ENCODE results near the gene TRIM37.
"Not testable (repeated sequence)": the region's sequence is repeated elsewhere in the genome, so short reads cannot be mapped to it uniquely, and the experiment has no call there.

Gene TRIM37

GRCh38 chr17:59108400-59109102 is 1.9 kb upstream of the TRIM37 start:
- no peak overlapping the region for H3K4me3 ChIP-seq (ENCODE audit: low read depth, low read length)
- H3K36me3 ChIP-seq (ENCODE audit: control insufficient read depth, insufficient read depth, low read length), result no peaks in the 10 kb centered on the region
- H3K9ac ChIP-seq (ENCODE audit: low read depth, low read length), result no peak overlapping the region
- no peaks in the 10 kb centered on the region for H3K4me1 ChIP-seq (ENCODE audit: control insufficient read depth, insufficient read depth, low read length)
- H3K9me3 ChIP-seq (ENCODE audit: control insufficient read depth, insufficient read depth, low read length), result no peaks in the 10 kb centered on the region
- no peaks in the 10 kb centered on the region for H3K27me3 ChIP-seq (ENCODE audit: control insufficient read depth, insufficient read depth, low read length)

DNA sequence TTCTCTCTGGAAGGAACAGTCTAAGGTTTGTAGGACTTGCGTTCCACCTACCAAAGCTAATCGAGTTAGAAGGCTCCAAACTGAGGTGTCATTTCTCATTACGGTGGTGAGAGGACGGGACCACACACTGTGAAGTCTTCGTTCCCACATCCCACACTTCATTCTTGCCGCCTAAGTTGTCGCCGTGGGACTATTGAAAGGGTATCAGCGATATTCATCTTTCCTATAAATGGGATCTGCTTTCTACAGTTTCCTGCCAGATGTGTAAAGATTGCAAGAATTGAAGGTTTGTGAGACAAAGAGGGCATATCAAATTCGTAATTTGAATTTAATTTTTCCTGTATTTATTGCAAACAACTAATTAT is 608 bp upstream of the TRIM37 start:
- Histone ChIP-seq H3K4me3 (ENCODE audit: low read depth, low read length) (peak overlapping the region; percentile 82), H3K36me3 (ENCODE audit: control insufficient read depth, insufficient read depth, low read length) (no peaks in the 10 kb centered on the region), H3K4me1 (ENCODE audit: control insufficient read depth, insufficient read depth, low read length) (no peaks in the 10 kb centered on the region), H3K9ac (ENCODE audit: low read depth, low read length) (peak overlapping the region; percentile 87), H3K9me3 (ENCODE audit: control insufficient read depth, insufficient read depth, low read length) (no peaks in the 10 kb centered on the region), H3K27me3 (ENCODE audit: control insufficient read depth, insufficient read depth, low read length) (no peaks in the 10 kb centered on the region)

DNA sequence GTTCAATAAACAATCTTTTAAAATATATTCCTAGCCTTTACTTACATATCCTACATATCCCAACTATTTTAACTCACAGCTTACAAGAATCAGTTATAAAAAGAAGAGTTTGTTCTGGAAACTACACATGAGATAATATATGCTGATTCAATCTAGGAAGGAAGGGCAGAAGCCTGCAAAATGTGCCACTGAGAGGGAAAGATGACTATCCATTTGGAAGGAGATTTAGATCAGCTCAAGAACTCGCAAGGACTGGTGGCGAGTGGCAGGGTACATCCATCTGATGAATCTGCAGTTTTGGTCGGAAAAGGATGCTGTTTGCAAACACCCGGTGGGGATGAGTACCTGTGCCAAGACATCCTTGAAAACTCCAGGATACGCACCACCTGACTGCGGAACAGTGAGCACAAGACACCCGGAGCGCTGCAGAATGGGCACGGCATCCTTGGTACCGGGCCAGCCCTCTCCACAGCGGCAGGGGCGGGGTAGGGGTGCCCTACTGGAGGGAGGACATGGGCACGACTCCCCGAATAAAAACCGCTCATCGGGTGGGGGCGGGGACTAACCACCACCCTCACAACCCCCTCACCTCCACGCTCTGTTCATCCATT is 723 bp downstream of the TRIM37 start:
- peak overlapping the region; percentile 77 for H3K9ac ChIP-seq (ENCODE audit: low read depth, low read length)
- no peaks in the 10 kb centered on the region for H3K4me1 ChIP-seq (ENCODE audit: control insufficient read depth, insufficient read depth, low read length)
- no peaks in the 10 kb centered on the region for H3K9me3 ChIP-seq (ENCODE audit: control insufficient read depth, insufficient read depth, low read length)
- H3K27me3 ChIP-seq (ENCODE audit: control insufficient read depth, insufficient read depth, low read length), result no peaks in the 10 kb centered on the region
- H3K36me3 ChIP-seq (ENCODE audit: control insufficient read depth, insufficient read depth, low read length), result peaks cover 2% of the 10 kb centered on the region
- peak overlapping the region; percentile 82 for H3K4me3 ChIP-seq (ENCODE audit: low read depth, low read length)

DNA sequence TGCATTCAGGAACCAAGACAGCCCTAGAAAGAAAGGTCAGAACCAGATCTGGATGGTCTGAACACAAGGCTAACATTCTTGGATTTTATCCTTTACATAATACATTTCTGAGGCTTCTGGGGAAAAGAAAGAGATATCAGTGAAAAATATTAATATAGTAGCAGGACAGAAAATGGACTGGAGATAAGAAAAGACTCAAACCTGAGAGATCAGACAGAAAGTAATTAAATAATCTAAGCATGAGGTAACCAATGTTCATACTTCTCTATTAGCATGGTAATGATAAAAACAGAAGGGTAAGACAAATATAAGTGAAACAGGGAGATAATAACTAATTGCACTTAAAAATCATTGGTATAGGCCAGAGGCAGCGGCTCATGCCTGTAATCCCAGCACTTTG is 5.5 kb downstream of the TRIM37 start:
- H3K36me3 ChIP-seq (ENCODE audit: control insufficient read depth, insufficient read depth, low read length), result peaks cover 5% of the 10 kb centered on the region
- no peaks in the 10 kb centered on the region for H3K9me3 ChIP-seq (ENCODE audit: control insufficient read depth, insufficient read depth, low read length)
- H3K4me3 ChIP-seq (ENCODE audit: low read depth, low read length), result no peak overlapping the region
- no peak overlapping the region for H3K9ac ChIP-seq (ENCODE audit: low read depth, low read length)
- H3K4me1 ChIP-seq (ENCODE audit: control insufficient read depth, insufficient read depth, low read length), result no peaks in the 10 kb centered on the region
- H3K27me3 ChIP-seq (ENCODE audit: control insufficient read depth, insufficient read depth, low read length), result no peaks in the 10 kb centered on the region

- Histone ChIP-seq H3K4me3 (ENCODE audit: low read depth, low read length) (no peak overlapping the region), H3K4me1 (ENCODE audit: control insufficient read depth, insufficient read depth, low read length) (no peaks in the 10 kb centered on the region), H3K9ac (ENCODE audit: low read depth, low read length) (no peak overlapping the region), H3K9me3 (ENCODE audit: control insufficient read depth, insufficient read depth, low read length) (no peaks in the 10 kb centered on the region), H3K36me3 (ENCODE audit: control insufficient read depth, insufficient read depth, low read length) (peaks cover 5% of the 10 kb centered on the region), H3K27me3 (ENCODE audit: control insufficient read depth, insufficient read depth, low read length) (no peaks in the 10 kb centered on the region)
These were observed 8.8 kb downstream of the TRIM37 start for GRCh38 chr17:59097876-59098275.

DNA sequence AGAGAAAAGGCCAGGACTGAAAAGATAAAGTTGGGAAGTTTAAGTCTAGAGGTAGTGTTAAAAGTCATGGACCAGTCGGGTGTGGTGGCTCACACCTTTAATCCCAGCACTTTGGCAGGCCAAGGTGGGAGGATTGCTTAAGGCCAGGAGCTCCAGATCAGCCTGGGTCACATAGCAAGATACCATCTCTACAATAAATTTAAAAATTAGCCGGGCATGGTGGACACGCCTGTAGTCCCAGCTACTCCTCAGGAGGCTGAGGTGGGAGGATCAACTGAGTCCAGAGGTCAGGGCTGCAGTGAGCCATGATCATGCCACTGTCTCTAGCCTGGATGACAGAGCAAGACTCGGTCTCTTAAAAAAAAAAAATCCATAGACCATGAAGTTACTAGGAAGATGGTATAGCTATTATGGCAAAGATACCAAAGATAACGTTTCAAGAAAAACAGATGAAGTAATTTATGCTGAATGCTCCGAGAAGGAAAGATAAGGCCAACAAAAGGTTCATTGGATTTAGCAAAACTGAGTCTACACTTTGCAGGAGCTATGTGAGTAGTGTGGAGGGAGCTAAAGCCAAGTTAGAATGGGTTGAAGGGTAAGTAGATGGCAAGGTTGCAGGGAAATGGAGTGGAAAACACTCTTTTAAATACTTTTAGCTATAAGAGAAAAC is 11.7 kb downstream of the TRIM37 start:
- H3K4me1 ChIP-seq (ENCODE audit: control insufficient read depth, insufficient read depth, low read length), result no peaks in the 10 kb centered on the region
- H3K4me3 ChIP-seq (ENCODE audit: low read depth, low read length), result no peak overlapping the region
- H3K27me3 ChIP-seq (ENCODE audit: control insufficient read depth, insufficient read depth, low read length), result no peaks in the 10 kb centered on the region
- H3K9me3 ChIP-seq (ENCODE audit: control insufficient read depth, insufficient read depth, low read length), result no peaks in the 10 kb centered on the region
- H3K9ac ChIP-seq (ENCODE audit: low read depth, low read length), result no peak overlapping the region
- peaks cover 2% of the 10 kb centered on the region for H3K36me3 ChIP-seq (ENCODE audit: control insufficient read depth, insufficient read depth, low read length)

- no peak overlapping the region for H3K9ac ChIP-seq (ENCODE audit: low read depth, low read length)
- H3K9me3 ChIP-seq (ENCODE audit: control insufficient read depth, insufficient read depth, low read length), result no peaks in the 10 kb centered on the region
- H3K36me3 ChIP-seq (ENCODE audit: control insufficient read depth, insufficient read depth, low read length), result peaks cover 3% of the 10 kb centered on the region
- no peak overlapping the region for H3K4me3 ChIP-seq (ENCODE audit: low read depth, low read length)
- no peaks in the 10 kb centered on the region for H3K27me3 ChIP-seq (ENCODE audit: control insufficient read depth, insufficient read depth, low read length)
- H3K4me1 ChIP-seq (ENCODE audit: control insufficient read depth, insufficient read depth, low read length), result no peaks in the 10 kb centered on the region
These were observed 12.9 kb downstream of the TRIM37 start for GRCh38 chr17:59093702-59094231.

DNA sequence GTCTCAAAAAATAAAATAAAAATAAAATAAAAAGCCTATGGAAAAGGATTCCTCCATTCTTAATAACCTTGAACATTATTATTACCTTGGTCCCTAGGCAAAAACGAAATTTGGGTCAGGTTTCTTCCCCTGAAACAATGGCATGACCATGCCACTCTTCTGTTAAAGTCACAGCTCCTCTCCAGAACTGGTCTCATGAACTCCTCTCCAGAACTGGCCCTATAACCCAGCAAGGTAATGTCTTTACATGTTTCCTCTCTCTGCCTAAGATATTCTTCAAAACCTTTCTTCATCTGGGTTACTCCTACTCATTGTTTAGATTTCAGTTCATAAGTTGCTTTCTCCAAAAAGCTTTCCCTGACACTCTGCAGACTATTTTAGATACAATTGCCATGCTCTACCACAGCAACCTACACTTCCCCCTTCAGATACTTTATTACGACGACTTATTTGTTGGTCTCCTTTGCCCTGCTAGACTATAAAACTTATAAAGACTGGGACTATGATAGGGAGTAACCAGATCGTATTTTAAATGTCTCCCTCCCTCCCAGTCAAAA is 13.5 kb downstream of the TRIM37 start:
- H3K9ac ChIP-seq (ENCODE audit: low read depth, low read length), result no peak overlapping the region
- H3K9me3 ChIP-seq (ENCODE audit: control insufficient read depth, insufficient read depth, low read length), result no peaks in the 10 kb centered on the region
- no peak overlapping the region for H3K4me3 ChIP-seq (ENCODE audit: low read depth, low read length)
- H3K36me3 ChIP-seq (ENCODE audit: control insufficient read depth, insufficient read depth, low read length), result peaks cover 6% of the 10 kb centered on the region
- H3K27me3 ChIP-seq (ENCODE audit: control insufficient read depth, insufficient read depth, low read length), result no peaks in the 10 kb centered on the region
- H3K4me1 ChIP-seq (ENCODE audit: control insufficient read depth, insufficient read depth, low read length), result no peaks in the 10 kb centered on the region

DNA sequence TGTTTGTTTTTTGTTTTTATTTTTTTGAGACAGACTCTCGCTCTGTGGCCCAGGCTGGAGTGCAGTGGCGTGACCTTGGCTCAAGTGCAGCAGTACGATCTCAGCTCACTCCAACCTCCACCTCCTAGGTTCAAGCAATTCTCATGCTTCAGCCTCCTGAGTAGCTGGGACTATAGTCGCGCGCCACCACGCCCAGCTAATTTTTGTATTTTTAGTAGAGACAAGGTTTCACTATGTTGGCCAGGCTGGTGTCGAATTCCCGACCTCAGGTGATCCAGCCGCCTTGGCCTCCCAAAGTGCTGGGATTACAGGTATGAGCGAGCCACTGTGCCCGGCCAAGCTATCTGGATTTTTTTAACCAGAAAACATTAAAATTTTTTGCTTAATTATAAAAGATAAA is 16.1 kb downstream of the TRIM37 start:
- not testable (repeated sequence) for H3K27me3 ChIP-seq (ENCODE audit: control insufficient read depth, insufficient read depth, low read length); H3K36me3 ChIP-seq (ENCODE audit: control insufficient read depth, insufficient read depth, low read length)

GRCh38 chr17:59084154-59084553 is 22.5 kb downstream of the TRIM37 start:
- H3K36me3 ChIP-seq (ENCODE audit: control insufficient read depth, insufficient read depth, low read length), result peaks cover 8% of the 10 kb centered on the region
- no peaks in the 10 kb centered on the region for H3K4me1 ChIP-seq (ENCODE audit: control insufficient read depth, insufficient read depth, low read length)
- no peaks in the 10 kb centered on the region for H3K9me3 ChIP-seq (ENCODE audit: control insufficient read depth, insufficient read depth, low read length)
- H3K27me3 ChIP-seq (ENCODE audit: control insufficient read depth, insufficient read depth, low read length), result no peaks in the 10 kb centered on the region
- H3K4me3 ChIP-seq (ENCODE audit: low read depth, low read length), result no peak overlapping the region
- no peak overlapping the region for H3K9ac ChIP-seq (ENCODE audit: low read depth, low read length)

More for the DNA sequence above, 16.1 kb downstream of the TRIM37 start:
- not testable (repeated sequence) for H3K9me3 ChIP-seq (ENCODE audit: control insufficient read depth, insufficient read depth, low read length); H3K4me1 ChIP-seq (ENCODE audit: control insufficient read depth, insufficient read depth, low read length); H3K9ac ChIP-seq (ENCODE audit: low read depth, low read length); H3K4me3 ChIP-seq (ENCODE audit: low read depth, low read length)

DNA sequence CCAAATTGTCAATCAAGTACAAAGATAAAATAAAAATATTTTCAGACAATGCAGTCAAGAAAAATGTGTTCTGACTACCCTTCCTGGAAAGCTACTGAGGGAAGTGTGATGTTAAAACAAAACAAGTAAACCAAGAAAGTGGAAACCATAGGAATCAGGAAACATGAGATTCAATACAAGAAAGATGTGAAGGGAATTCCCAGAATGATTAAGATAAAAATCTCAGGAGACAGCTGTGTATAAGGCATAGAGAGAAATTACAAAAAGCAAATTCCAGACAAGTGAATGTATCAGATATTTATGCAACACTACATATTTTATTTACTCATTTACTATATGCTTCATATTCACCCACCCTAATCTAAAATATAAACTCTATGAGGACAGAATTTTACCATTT is 32.2 kb downstream of the TRIM37 start:
- Histone ChIP-seq H3K9me3 (ENCODE audit: control insufficient read depth, insufficient read depth, low read length) (no peaks in the 10 kb centered on the region), H3K36me3 (ENCODE audit: control insufficient read depth, insufficient read depth, low read length) (no peaks in the 10 kb centered on the region), H3K9ac (ENCODE audit: low read depth, low read length) (no peak overlapping the region), H3K4me1 (ENCODE audit: control insufficient read depth, insufficient read depth, low read length) (no peaks in the 10 kb centered on the region), H3K4me3 (ENCODE audit: low read depth, low read length) (no peak overlapping the region), H3K27me3 (ENCODE audit: control insufficient read depth, insufficient read depth, low read length) (no peaks in the 10 kb centered on the region)
